HG03520 (cell line): ENCODE data around the gene MAST1.
"Not testable (repeated sequence)": the region's sequence is repeated elsewhere in the genome, so short reads cannot be mapped to it uniquely, and the experiment has no call there.

Experiments used
- ATAC-seq: cut with Tn5 transposase; IDR thresholded peaks from one replicate; pipeline ENCODE4 v1.9.1; 2021; ENCODE audit warnings: mild to moderate bottlenecking, moderate library complexity; ENCODE audit not compliant: unreplicated experiment

MAST1 gene

DNA sequence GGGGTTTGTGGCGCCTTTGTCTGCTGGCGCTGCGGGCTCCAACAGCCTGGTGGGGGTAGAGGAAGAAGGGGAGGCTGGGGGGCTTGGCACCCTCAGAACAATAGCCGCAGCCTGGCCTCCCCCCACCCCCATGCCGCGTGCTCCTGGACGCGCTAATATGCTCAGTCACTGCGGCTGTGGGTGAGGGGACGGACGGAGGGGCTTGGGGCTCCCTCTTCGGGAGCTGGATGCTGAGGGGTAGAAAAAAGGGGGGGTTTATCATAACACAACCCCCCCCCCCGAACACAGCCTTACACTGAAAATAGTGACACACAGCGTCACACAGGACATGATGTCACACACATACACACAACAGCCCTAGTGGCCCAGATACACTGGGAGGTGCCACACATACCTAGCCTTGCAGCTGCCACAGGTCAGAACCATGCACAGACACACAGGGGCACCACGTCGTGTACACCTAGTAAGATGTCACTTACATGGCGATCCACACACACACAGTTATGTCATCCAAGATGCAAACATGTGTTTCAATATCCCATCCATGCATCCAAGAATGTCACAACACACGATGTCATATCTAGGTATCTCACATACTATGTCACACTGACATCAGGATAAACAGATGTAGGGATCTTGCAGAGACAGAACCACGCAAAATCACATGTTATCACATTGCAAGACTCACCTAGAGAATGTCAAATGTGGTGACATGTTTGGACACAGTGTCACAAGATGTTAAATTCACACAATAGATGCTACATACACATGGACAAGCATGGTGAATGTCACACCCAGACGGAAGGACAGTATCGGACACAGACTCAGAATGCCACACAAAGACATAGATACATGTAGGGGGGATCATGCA lies 806 bp downstream of the MAST1 start:
- ATAC-seq: no peak

DNA sequence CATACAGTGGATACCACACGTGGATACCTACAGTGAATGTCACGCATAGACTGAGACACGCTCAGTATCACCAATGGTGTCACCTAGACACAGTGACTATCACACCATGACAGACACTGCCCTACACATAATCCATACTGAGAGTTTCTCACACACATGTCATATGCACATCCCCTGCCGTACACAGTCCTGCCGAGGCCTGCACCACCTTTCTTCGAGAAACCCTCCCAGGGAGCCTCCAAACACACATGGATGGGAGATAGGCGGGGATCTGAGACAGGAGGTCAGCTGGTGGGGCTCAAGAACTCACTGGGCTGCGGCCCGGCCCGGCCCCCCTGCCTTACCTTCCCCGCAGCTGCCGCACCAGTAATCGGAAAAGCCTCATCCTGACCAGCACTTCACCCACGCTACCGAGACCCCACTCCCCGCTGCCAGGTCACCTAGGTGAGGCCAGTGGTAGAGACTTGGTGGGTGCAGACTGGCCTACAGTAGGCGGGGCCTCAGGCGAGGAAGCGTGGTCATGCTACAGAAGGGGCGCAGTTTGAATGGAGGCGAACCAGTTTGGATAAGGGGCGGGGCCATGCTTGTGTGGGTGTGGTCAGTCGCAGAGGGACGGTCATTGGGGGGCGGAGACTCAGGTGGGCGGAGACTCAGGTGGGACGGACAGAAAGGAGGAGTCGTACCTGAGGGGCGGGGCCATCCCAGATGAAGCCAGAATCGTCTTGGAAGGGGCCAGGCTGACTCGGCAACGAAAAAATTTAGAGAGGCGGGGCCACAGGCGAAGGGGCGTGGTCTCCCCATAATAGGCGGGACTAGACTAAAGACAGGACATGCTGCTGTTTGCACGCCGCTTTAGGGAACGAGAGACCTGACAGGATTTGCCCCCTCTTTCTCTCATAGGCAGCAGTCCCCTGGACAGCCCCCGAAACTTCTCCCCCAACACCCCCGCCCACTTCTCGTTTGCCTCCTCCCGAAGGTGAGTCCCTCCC lies 2.1 kb downstream of the MAST1 start:
- no peak for ATAC-seq

DNA sequence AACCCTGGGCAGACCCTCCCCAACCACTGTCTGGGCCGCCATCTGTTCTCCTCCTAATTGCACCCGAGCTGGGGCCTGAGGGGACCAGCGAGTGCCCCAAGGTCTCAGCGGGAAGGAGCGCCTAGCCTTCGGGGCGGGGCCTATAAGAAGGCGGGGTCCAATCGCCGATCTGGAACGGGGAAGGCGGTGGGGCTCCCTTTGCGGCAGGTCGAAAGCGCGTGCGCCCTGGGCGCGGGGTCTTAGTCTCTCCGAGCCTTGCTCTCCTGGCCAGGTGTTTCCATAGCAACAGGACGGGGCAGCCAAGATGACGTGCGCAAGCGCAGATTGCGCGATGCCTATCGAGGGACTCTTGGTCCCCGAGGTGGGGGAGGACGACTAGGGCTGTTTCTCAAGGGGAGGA lies 2.8 kb downstream of the MAST1 start:
- no peak for ATAC-seq

DNA sequence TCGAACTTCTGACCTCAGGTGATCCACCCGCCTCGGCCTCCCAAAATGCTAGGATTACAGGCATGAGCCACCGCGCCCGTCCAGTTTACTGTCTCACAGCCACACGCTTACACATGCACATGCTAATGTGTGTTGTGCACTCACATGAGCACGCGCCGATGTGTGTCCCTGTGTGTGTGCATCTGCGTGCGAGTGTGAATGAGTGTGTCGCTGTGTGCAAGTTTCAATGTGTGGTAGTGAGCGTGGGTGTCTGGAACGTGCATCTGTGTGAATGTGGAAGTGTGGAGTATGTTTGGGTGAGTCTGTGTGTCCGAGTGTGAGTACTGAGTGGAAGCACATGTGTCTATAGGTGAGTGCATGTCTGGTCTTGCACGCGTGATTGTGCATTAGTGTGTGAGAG lies 4.2 kb downstream of the MAST1 start:
- ATAC-seq: no peak

DNA sequence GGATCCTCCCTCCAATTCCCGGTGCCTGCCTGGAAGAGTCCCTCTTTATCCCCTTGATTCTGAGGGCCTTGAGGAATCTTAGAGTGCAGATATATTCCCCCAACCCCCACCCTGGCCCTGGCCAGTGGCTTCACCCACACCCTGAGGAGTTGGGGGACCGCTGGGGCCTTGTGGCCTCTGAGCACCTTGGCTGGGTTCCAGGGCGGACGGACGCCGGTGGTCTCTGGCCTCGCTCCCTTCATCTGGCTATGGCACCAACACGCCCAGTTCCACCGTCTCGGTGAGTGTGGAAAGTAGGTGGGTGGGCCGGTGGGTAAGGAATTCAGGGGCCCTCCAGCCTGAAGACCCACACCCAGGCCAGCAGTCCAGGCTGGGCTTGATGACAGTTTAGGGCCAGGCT lies 5.0 kb downstream of the MAST1 start:
- ATAC-seq: no peak

DNA sequence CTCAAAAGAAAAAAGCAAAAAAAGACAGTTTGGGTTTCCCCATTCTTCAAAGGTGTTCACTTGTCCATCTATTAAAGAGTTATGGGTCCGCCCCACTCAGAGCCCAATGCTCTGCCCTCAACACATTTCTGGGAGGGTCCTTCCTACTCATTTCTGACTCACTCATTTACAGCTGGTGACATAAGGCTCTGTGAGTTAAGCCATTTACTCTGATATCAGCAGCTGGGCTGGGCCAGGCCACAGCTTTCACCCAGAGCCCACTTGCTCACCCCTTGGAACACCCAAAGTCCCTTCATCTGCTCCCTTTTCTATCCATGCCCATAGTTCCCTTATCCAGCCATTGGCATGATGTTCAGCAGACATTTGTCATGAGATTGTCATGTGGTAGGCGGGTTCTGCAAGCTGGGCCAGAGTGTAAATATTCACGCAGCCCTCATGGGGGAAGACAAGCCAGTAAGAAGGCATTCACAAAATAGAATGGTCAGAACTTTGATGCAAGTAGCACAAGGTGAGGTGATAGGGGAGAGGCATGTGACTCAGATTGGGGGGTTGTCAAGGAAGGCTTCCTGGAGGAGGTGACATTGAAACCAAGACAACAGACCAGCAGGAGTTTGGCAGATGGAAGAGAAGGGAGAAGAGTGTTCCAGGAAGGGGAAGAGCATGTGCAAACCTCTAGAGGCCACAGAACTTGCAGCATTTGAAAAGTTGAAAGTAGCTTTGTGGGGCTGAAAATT lies 5.9 kb downstream of the MAST1 start:
- ATAC-seq: no peak

DNA sequence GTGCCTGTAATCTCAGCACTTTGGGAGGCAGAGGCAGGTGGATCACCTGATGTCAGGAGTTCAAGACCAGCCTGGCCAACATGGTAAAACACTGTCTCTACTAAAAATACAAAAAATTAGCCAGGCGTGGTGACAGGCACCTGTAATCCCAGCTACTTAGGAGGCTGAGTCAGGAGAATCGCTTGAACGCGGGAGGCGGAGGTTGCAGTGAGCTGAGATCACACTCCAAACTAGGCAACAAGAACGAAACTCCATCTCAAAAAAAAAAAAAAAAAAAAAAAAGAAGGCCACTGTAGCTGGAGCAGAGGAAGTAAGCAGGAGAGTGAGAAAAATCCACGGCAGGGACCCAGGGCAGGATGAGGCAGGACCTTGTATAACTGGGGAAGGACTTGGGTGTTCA lies 8.3 kb downstream of the MAST1 start:
- not testable (repeated sequence) for ATAC-seq

DNA sequence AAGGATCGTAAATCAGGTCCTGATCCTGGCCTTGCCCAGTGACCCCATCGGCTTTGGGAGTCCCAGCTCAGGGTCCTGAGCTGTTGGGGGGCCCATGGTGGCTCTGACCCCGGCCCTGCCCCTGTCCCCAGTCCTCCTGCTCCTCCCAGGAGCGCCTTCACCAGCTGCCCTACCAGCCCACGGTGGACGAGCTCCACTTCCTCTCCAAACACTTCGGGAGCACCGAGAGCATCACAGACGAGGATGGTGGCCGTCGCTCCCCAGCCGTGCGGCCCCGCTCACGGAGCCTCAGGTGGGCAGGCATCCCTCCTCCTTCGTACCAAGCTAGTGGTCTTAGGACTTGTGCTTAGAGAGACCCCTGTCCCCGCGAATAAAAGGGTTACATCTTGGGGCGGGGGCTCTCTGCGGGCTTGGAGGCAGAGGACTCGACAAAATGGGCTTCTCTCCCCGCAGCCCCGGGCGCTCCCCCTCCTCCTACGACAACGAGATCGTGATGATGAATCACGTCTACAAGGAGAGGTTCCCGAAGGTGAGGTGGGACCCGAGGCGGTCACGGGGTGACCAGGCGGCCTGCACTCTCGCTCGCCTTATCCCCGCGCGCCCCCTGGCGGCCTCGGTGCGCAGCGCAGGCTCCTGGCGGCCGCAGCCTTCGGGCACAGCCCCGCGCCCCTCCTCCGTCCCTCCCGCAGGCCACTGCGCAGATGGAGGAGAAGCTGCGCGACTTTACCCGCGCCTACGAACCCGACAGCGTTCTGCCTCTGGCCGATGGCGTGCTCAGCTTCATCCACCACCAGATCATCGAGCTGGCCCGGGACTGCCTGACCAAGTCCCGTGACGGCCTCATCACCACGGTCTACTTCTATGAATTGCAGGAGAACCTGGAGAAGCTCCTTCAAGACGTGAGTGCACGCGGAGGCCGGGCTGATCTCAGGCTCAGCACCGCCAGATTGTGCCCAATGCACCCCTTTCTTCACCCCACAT lies 9.1 kb downstream of the MAST1 start:
- ATAC-seq: no peak

DNA sequence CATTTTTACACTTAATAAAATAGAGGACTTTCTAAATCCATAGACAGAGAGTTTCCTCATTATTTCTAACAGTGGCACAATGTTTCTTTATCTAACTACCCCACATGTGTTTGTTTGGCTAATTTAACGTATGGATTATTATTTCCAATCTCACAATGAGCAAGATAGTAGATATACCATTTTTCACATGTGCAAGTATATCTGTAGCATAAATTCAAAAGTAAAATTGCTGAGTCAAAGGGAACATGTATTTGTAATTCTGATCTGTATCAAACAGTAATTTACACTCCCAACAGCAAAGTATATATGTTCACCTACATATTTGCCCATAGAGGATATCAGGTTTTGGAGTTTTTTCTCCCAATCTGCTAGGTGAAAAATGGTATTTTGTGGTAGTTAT lies 18.3 kb downstream of the MAST1 start:
- no peak for ATAC-seq

DNA sequence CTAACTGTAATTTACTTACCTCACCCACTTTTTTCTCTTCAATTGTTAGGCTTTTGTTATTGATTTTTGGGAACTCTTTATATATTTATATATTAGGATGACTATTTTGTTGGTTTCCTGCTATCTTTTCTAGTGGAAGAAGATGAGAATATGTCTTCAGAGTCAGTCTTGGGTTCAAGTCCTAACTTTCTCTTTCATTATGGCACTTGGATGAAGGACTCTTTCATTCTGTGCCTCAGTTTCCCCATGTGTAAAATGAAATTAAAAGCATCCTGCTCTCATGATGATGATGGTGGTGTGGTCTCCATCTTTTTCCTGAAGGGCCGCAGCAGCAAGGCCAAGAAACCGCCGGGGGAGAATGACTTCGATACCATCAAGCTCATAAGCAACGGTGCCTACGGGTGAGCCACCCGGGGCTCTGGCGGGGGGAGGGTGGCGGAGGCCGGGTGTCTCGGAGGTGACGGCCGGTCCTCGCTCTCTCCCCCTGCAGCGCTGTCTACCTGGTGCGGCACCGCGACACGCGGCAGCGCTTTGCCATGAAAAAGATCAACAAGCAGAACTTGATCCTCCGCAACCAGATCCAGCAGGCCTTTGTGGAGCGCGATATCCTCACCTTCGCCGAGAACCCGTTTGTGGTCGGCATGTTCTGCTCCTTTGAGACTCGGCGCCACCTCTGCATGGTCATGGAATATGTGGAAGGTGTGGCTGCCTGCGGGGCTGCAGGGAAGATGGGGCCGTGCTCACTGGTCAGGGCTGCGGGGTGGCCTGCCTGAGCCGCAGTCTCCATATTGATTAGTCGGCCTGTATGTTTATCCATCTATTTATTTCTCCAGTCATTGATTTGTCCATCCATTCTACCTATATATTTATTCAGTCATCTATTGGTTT lies 20.0 kb downstream of the MAST1 start:
- ATAC-seq: no peak

DNA sequence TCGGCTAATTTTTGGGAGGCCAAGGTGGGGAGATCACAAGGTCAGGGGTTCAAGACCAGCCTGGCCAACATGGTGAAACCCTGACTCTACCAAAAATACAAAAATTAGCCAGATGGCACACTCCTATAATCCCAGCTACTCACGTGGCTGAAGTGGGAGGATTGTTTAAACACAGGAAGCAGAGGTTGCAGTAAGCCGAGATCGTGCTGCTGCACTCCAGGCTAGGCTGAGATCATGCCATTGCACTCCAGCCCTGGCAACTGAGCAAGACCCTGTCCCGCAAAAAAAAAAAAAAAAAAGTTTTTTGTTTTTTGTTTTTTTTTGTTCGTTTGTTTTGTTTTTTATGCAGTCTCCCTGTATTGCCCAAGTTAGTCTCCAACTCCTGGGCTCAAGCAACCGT lies 21.2 kb downstream of the MAST1 start:
- no peak for ATAC-seq

DNA sequence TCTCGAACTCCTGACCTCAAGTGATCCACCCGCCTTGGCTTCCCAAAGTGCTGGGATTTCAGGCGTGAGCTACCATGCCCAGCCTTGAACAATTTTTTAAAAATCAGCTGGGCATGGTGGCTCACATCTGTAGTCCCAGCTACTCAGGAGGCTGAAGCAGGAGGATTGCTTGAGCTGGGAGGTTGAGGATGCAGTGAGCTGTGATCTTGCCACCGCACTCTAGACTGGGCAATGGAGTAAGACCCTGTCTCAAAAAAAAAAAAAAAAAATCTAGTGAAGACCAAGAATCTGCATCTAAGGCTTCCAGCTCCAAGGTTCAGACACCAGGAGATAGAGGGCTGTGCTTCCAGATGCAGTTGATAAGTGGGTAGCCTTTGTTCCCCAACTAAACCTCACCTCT lies 25.8 kb downstream of the MAST1 start:
- no peak for ATAC-seq

DNA sequence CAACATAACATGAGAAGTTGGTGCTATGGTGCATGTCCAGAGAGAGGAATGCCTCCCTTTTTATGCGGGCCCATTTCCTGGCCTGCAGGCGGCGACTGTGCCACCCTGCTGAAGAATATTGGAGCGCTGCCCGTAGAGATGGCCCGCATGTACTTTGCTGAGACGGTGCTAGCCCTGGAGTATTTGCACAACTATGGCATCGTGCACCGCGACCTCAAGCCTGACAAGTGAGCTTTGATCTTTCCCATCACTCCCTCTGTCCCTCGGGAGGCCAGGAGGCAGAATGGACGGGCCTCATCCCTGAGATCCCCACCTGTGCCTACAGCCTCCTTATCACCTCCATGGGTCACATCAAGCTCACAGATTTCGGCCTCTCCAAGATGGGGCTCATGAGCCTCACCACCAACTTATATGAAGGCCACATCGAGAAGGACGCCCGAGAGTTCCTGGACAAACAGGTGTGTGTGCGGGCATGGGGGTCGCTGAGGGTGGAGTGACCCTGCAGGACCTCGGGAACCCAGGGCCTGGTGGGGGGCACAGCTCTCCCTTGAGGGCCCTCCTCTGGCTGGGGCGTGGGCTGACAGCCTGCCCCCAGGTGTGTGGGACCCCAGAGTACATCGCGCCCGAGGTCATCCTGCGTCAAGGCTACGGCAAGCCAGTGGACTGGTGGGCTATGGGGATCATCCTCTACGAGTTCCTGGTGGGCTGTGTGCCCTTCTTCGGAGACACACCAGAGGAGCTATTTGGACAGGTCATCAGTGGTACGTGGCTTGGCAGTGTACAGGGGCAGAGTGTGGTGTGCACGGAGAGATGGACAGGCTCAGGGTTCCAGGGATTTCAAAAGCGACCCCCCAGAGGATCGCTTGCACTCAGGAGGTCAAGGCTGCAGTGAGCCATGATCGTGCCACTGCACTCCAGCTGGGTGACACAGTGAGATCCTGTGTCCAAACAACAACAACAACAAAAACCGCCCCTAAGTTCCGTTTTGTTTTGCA lies 26.7 kb downstream of the MAST1 start:
- no peak for ATAC-seq

DNA sequence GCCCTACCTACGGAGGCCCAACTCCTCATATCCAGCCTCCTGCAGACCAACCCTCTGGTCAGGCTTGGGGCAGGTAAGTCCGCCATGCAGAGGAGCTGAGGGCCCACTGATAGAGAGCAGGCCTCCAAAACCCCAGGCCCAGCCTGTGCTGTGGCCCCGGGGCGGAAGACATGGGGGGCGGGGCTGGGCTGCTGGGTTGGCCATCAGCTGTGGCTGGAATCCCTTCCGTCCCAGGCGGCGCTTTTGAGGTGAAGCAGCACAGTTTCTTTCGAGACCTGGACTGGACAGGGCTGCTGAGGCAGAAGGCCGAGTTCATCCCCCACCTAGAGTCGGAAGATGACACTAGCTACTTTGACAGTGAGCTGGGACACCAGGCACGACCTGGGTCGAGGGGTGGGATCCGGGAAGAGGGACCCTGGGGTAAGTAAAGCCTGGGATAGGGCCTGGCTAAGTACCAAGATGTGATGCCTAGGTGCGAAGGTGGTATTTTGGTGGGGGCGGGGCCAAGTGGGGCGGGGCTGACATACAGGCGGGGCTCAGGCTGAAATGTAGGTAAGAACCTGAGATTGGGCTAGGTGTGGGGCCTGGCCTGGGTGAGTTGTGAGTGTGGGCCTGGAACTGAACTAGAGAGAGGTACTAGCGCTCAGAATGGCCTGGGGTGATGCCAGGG lies 27.6 kb downstream of the MAST1 start:
- ATAC-seq: no peak

DNA sequence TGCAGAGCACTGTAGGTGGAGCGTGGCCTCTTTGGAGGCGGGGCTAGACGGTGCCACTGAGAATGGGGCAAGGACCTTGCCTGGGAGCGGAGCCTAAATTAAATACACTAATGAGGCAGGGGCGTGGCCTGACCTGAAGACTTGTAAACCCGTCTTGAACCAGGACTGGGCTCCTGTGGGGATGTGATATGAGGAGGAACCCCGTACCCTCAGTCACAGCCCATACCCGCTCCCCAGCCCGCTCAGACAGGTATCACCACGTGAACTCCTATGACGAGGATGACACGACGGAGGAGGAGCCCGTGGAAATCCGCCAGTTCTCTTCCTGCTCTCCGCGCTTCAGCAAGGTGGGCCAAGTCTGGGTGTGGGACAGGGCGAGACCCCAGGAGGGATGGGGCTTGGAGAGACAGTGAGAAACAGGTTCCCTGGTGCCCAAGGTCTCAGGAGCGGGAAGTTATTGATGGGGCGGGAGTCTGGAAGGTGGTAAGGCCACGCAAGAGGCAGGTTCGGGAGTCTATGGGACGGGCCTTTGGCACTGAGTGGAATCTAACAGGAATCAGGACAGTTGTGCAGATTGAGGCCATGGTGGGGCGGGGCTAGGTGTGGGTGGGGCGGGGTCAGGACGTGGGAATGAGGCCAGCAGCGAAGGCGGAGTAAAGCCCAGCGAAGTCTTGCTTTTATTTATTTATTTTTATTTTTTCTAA lies 28.3 kb downstream of the MAST1 start:
- ATAC-seq: no peak
